ENCODE measurements around the gene PRCD. TPM values are rescaled to one million over a fixed set of nuclear protein-coding genes. Genes with fewer than 3 reads are reported as not detected.

Gene PRCD, protein sequence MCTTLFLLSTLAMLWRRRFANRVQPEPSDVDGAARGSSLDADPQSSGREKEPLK
- total RNA-seq: 4.0 and 4.1 TPM in 2 replicates

DNA sequence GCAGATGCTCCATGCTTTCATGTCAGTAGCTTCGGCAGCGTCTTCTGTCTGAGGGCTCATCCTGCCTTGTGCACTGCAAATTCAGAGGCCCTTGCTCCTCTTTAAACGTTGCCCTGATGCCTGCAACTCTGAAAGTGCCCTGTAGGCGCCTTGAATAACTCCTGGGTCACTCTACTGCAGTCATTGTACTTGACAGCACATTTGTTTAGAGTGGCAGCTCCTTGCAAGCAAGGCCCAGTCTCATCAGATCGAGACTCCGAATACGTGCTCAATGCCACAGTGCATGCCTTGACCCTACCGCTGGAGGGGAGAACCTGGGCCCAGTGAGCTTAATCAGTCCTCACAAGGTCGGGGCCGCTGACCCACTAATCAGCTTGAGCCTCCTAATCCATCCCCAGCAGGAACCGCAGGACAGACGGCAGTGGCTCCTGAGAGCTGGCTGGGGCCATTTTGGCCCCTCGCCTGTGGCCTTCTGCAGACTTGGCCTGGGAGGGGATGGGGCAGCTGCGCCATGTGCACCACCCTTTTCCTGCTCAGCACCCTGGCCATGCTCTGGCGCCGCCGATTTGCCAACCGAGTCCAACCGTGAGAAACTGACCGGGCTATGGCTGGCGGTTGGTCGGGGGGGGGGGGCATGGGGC, at the start of gene PRCD:
PRCD (plus strand) TSS at position 414 of the 641 bp plus-strand sequence; CDS start at position 512, 98 bp downstream.

DNA sequence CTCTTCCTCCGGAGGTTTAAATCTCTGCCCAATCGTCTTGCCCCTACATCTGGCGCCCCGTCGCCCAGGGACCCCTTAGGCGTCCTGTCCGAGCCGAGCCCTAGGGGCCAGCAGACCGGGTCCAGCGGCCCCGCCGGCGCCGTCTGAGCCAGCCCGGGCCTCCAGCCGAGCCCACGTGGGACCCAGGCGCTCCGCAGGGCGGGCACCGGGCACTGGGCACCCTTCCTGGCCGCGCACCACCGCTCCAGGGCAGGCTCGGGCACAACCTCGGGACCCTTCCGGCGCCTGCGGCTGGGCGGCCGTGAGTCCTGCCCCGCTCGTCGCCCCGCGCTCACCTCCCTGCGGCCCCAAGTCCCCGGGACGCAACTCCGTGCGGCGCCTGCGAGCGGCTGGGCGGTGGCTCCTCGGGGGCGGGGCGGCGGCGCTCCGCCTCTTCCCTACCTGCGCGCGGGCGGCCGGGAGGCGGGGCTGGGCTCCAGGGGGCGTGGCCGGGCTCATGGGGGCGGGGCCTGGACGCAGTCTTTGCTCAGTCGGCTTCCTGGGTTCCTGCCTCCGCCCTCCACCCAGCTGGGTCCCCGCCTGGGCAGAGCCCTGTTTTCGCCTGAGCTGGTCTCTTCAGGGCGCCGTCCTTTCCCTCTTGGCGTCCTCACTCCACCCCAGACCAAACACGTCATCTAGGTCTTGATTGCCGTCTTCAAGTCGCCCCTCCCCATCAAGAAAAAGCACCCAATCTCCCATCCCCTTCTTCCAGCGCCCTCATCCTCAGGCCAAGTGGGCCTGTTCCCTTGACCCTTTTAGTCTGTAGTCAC, 38.6 kb upstream of the PRCD start, which contains the start of gene RHBDF2:
RHBDF2 (minus strand) TSS at position 406 of the 809 bp plus-strand sequence. CDS start 19,899 bp downstream, outside the sequence.

DNA sequence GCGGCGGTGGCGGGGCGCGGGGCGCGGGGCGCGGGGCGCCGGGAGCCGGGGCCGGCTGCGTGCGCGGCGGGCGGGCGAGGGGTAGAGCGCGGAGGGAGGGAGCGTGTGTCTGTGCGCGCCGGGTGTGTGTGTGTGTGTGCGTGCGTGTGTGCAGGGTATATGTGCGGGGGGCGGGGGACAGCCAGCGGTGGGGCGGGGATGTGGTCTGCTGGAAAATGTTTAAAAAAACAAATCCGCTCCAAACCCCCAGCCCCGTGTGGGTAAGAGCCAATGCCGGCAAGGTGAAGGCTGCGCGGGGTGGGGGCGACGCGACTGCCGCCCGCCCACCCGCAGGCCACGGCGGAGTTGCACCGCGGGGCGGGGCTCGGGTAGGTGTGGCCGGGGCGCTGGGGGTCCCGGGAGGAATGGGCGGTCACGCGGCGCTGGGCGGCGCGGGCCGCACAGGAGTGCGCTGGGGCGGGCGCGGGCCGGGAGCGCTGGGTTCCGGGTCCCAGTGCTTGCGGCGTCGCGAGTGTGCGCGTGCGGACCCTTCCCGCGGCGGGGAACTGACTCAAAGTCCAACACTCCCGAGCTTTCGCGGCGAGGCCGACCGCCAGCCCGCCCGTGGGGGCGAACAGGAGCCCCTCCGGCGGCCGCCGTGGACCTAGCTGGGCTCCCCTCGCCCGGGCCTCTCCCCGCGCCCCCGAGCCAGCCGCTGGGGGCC, 2.1 kb upstream of the PRCD start, which contains the start of gene CYGB:
CYGB (minus strand) TSS at position 132 of the 703 bp plus-strand sequence. CDS start 167 bp downstream, outside the sequence.

DNA sequence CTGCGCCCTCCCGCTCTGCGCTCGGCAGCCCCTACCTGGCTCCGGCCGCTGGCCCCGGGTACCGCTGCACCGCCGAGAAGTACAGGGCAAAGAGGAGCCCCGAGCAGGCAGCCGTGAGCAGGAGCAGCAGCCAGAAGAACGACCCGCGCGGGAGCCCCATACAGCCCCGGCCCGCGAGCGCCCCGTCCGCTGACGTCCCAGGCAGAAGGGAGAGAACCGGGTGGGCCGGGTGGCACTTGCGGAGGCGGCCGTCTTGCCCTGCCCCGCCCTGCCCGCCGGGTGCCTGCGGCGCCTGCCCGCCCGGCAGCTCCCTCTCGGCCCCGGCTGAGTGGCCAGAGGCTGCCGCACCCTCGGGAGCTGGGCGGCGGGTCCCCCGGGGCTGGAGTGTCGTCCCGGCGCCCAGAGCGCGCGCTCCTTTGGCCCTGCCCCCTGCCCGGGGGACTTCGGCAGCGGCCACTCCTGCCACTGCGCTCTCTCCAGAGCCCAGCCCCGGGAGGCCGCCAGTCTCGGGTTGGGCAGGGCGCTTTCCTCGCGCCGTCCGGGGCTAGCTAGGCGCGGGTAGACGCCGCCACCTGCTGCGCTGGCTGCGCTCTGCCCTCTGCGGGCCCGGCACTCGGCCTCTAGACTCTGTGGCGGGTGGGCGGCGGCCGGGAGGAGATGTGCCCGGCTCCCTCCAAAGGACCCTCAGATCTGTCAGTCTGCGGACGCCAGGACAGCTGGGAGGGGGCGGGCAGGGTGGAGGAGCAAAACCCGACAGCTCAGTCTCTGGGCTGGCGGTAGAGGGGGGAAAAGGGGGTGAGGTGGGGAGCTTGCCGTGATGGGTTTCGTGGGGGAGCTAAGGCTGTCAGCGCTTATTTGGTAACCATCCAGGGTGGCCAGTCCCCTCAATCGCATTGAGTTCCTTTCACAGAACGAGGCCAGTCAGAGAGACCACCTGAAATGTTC, 46.1 kb downstream of the PRCD start, which contains the start of gene ST6GALNAC2:
ST6GALNAC2 (minus strand) TSS at position 212 of the 945 bp plus-strand sequence; CDS start at position 160, 52 bp downstream.

Small RNA genes within 50 kb of the gene (small RNA-seq; reads per million reads assigned to genes)
- gene SNORD1A (not detected), gene SNORD1B (1,210 reads per million, percentile 100 among the genes with 10 or more reads in this experiment)

Other genes with a start within 250 kb of the PRCD start
- 1.1 and 2.2 TPM in 2 replicates for gene QRICH2, start 231.8 kb upstream of the PRCD start, total RNA-seq
- 30.9 and 42.6 TPM in 2 replicates for gene PRPSAP1, start 186.1 kb upstream of the PRCD start, total RNA-seq
- 32.0 and 58.6 TPM in 2 replicates for gene SPHK1, start 155.4 kb upstream of the PRCD start, total RNA-seq
- 15.1 and 27.4 TPM in 2 replicates for gene UBE2O, start 86.9 kb upstream of the PRCD start, total RNA-seq
- under 0.01 TPM in 1 of 2 replicates, not detected in the other for gene AANAT, start 72.4 kb upstream of the PRCD start, total RNA-seq
- gene RHBDF2, start 38.6 kb upstream of the PRCD start, total RNA-seq: 1.1 and 5.1 TPM in 2 replicates
- 13.9 and 19.1 TPM in 2 replicates for gene CYGB, start 2.3 kb upstream of the PRCD start, total RNA-seq
- 0.20 TPM in 1 of 2 replicates, not detected in the other for gene ST6GALNAC2, start 45.8 kb downstream of the PRCD start, total RNA-seq
- gene ST6GALNAC1, start 103.7 kb downstream of the PRCD start, total RNA-seq: not detected in 2 replicates
- gene MXRA7, start 170.9 kb downstream of the PRCD start, total RNA-seq: 192 and 250 TPM in 2 replicates
- 11.8 and 15.6 TPM in 2 replicates for gene JMJD6, start 186.6 kb downstream of the PRCD start, total RNA-seq
- 21.7 and 26.2 TPM in 2 replicates for gene METTL23, start 186.8 kb downstream of the PRCD start, total RNA-seq
- gene SRSF2, start 197.3 kb downstream of the PRCD start, total RNA-seq: 163 and 201 TPM in 2 replicates
- gene MFSD11, start 198.1 kb downstream of the PRCD start, total RNA-seq: 23.1 and 23.9 TPM in 2 replicates

All from subcutaneous preadipocyte (primary cell).